ENCODE data around the gene ATP1A4.

ATP1A4 gene

DNA sequence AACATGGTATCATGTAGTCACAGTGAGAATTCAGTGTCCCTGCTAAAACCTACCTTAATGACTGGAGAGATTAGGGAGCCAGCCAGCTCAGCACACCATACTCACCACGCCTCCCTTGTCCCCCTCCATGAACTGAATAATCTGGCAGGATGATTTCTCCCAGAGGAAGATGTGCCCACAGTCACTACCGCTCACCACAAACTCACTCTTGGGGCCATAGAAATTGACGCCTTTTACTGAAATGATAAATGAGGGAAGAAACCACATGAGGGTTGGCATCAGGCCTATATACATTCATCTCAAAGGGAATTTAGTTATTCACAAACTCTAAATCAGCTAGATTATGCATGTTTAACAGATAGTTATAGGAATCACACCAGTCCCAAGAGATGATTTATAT is 71.1 kb downstream of the ATP1A4 start:
- no peak for TF ChIP-seq JUND (IDR thresholded peaks at IDR 0.05; ENCODE audit: low read depth)
- in situ Hi-C loops (cut with HindIII; ENCODE audit: low pct_unique_long_range_greater_than_20kb, low sequenced_read_pairs), result no loop called here
- DNase-seq (ENCODE audit: low read depth in 1 of 2, low spot score in 1 of 2), result no peak

DNA sequence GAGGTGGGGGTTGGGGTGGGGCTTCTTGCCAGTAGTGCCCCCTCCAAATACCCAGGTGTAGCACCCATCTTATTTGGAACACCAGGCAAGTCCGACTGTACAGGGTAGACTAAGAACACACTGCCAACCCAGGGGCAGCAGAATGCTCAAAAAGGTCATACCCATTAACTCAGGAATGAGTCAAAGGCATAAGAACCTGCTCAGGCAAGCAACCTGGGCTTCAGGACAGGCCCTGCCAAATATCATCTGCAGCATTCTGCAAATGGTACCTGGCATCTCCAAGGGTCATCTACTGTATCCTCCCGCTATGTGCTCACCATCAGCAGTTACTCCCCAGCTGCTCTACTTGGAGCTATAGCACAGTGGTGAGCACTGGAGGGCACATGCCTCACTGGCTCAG is 73.2 kb downstream of the ATP1A4 start:
- in situ Hi-C loops (cut with HindIII; ENCODE audit: low pct_unique_long_range_greater_than_20kb, low sequenced_read_pairs), result no loop called here
- TF ChIP-seq JUND (IDR thresholded peaks at IDR 0.05; ENCODE audit: low read depth), result no peak

DNA sequence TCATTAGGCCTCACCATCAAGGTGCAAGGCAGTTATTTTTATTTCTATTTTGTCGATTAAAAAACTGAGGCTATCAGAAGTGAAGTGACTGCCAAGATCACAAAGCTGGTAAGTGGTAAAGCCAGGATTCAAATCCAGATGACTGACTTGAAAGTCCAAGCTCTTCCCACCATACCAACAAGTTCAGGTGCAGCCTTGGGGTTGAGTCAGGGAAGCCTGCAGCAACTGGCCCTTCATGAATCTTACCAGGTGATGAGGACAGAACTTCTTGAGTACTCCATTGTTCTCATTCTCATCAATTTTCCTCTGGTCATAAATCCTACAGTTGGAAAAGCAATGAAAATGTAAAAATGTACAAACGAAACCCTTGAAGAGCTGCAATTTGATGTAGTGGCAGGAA is 73.9 kb downstream of the ATP1A4 start:
- DNase-seq (ENCODE audit: low read depth in 1 of 2, low spot score in 1 of 2), result no peak
- TF ChIP-seq JUND (IDR thresholded peaks at IDR 0.05; ENCODE audit: low read depth), result no peak
- in situ Hi-C loops (cut with HindIII; ENCODE audit: low pct_unique_long_range_greater_than_20kb, low sequenced_read_pairs), result no loop called here

More for the DNA sequence above, 73.2 kb downstream of the ATP1A4 start:
- DNase-seq (ENCODE audit: low read depth in 1 of 2, low spot score in 1 of 2), result no peak

DNA sequence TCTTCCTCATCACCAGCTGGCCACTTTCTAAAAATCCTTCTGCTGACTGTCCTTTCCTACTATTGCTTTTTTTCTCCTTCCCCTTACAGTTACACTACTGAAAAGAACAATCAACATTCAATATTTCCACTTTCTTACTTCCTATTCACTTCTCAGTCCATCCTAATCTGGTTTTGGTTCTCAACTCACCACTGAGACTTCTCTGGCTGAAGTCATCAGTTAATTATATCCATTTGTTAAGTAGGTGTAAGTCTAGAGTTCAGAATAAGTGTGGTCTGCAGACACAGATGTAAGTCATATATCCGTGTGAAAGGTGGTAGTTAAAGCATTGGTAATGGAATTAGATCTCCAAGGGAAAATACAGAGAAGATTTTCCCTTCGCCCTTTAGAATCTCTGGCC is 75.2 kb downstream of the ATP1A4 start:
- no peak for TF ChIP-seq JUND (IDR thresholded peaks at IDR 0.05; ENCODE audit: low read depth)
- no peak for DNase-seq (ENCODE audit: low read depth in 1 of 2, low spot score in 1 of 2)
- in situ Hi-C loops (cut with HindIII; ENCODE audit: low pct_unique_long_range_greater_than_20kb, low sequenced_read_pairs), result no loop called here

DNA sequence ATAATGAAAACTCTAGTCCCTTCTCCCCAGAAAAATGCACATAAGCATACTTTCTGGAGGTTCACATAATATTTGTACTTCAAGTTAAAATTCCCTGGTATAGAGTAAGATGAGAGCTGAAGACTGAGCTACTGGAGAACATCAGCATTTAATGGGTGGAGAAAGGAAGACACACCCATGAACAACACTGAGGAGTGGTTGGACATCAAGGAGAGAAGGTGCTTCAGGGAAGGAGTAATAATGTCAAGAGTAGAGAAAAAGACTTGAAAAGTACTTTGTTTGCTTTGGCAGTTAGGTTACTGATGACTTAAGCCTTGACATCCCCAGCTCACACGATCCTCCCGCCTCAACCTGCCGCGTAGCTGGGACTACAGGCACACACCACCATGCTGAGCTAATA is 75.6 kb downstream of the ATP1A4 start:
- no peak for DNase-seq (ENCODE audit: low read depth in 1 of 2, low spot score in 1 of 2)
- in situ Hi-C loops (cut with HindIII; ENCODE audit: low pct_unique_long_range_greater_than_20kb, low sequenced_read_pairs), result no loop called here
- no peak for TF ChIP-seq JUND (IDR thresholded peaks at IDR 0.05; ENCODE audit: low read depth)

DNA sequence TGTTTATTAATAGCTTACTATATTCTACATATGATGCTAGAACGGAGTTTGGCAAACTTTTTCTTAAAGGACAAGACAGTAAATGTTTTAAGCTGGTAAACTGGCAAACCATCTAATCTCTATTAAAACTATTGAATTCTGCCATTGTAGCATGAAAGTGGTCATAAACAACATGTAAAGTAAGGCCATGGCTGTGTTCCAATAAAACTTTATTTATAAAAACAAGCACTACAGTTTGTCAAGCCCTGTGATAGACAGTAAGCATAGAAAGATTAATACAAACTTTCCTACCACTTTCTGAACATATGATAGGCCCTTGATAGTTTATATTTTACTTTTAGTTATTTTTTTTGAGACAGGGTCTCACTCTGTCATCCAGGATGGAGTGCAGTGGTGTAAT is 76.2 kb downstream of the ATP1A4 start:
- TF ChIP-seq JUND (IDR thresholded peaks at IDR 0.05; ENCODE audit: low read depth), result no peak
- no peak for DNase-seq (ENCODE audit: low read depth in 1 of 2, low spot score in 1 of 2)
- in situ Hi-C loops (cut with HindIII; ENCODE audit: low pct_unique_long_range_greater_than_20kb, low sequenced_read_pairs), result no loop called here

DNA sequence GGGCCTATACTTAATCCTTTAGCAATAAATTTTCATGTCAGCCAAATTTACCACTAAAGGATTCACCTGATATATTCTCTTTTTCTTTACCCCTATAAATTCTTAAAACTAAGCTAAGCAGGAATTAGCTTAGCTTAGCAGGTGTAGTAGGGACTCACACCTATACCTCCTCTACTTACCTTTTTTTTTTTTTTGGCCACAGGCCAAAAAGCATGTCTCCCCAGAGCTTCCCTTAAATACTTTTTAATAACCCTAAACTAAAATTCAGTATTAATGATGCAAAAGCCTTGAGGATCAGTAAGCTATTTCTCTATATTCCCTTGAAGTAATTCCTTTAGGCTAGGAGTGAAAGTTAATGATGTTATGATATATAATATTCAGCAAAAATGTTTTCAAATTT is 77.0 kb downstream of the ATP1A4 start:
- no peak for DNase-seq (ENCODE audit: low read depth in 1 of 2, low spot score in 1 of 2)
- no peak for TF ChIP-seq JUND (IDR thresholded peaks at IDR 0.05; ENCODE audit: low read depth)
- in situ Hi-C loops (cut with HindIII; ENCODE audit: low pct_unique_long_range_greater_than_20kb, low sequenced_read_pairs), result no loop called here

DNA sequence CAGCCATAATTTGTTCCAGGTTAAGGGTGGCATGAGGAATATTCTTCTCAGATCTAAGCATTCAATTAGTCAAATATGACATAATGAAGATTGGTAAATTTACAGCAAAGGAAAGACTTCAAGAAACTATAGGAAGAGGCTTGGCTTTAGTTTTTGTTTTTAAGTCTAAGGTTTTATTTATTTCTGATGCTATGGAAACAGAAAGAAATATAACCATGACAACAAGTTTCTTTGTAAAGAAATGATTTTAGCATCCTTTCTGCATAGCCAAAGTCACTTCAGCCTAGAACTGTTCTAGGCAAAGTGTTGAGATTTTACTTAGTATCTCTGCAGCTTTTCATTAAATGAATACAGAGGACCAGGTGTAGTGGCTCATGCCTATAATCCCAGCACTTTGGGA is 81.5 kb downstream of the ATP1A4 start:
- in situ Hi-C loops (cut with HindIII; ENCODE audit: low pct_unique_long_range_greater_than_20kb, low sequenced_read_pairs), result no loop called here
- no peak for TF ChIP-seq JUND (IDR thresholded peaks at IDR 0.05; ENCODE audit: low read depth)
- no peak for DNase-seq (ENCODE audit: low read depth in 1 of 2, low spot score in 1 of 2)

All from T47D (cell line).